Measurements from ENCODE around the gene KRT13.

The KRT13 gene

GRCh38 chr17:41527063-41528023, 21.9 kb upstream of the KRT13 start:
- Histone ChIP-seq H3K27ac (ENCODE audit: low read depth, low read length) (peak overlapping the region; percentile 84), H3K4me3 (ENCODE audit: low read depth, low read length) (peak overlapping the region; percentile 91), H3K27me3 (ENCODE audit: control insufficient read depth, insufficient read depth, low read length) (no peaks in the 10 kb centered on the region), H3K36me3 (ENCODE audit: control insufficient read depth, insufficient read depth, low read length) (peaks cover 33% of the 10 kb centered on the region), H3K4me1 (ENCODE audit: control insufficient read depth, insufficient read depth, low read length) (peaks cover 21% of the 10 kb centered on the region), H3K9ac (ENCODE audit: low read depth, low read length) (peak overlapping the region; percentile 86), H3K9me3 (ENCODE audit: control insufficient read depth, insufficient read depth, low read length) (no peaks in the 10 kb centered on the region)

- Histone ChIP-seq H3K4me1 (ENCODE audit: control insufficient read depth, insufficient read depth, low read length) (peaks cover 27% of the 10 kb centered on the region), H3K27me3 (ENCODE audit: control insufficient read depth, insufficient read depth, low read length) (no peaks in the 10 kb centered on the region), H3K9ac (ENCODE audit: low read depth, low read length) (no peak overlapping the region), H3K27ac (ENCODE audit: low read depth, low read length) (no peak overlapping the region), H3K36me3 (ENCODE audit: control insufficient read depth, insufficient read depth, low read length) (peaks cover 33% of the 10 kb centered on the region), H3K4me3 (ENCODE audit: low read depth, low read length) (no peak overlapping the region), H3K9me3 (ENCODE audit: control insufficient read depth, insufficient read depth, low read length) (no peaks in the 10 kb centered on the region)
Measured at GRCh38 chr17:41524261-41524660, 18.8 kb upstream of the KRT13 start.

- H3K36me3 ChIP-seq (ENCODE audit: control insufficient read depth, insufficient read depth, low read length) = peaks cover 33% of the 10 kb centered on the region
- H3K27ac ChIP-seq (ENCODE audit: low read depth, low read length) = no peak overlapping the region
- H3K27me3 ChIP-seq (ENCODE audit: control insufficient read depth, insufficient read depth, low read length) = no peaks in the 10 kb centered on the region
- H3K4me3 ChIP-seq (ENCODE audit: low read depth, low read length) = no peak overlapping the region
- H3K9ac ChIP-seq (ENCODE audit: low read depth, low read length) = no peak overlapping the region
- peaks cover 22% of the 10 kb centered on the region for H3K4me1 ChIP-seq (ENCODE audit: control insufficient read depth, insufficient read depth, low read length)
- no peaks in the 10 kb centered on the region for H3K9me3 ChIP-seq (ENCODE audit: control insufficient read depth, insufficient read depth, low read length)
Measured at GRCh38 chr17:41523787-41524186, 18.4 kb upstream of the KRT13 start.

GRCh38 chr17:41523225-41523593, 17.8 kb upstream of the KRT13 start:
- Histone ChIP-seq H3K9me3 (ENCODE audit: control insufficient read depth, insufficient read depth, low read length) (no peaks in the 10 kb centered on the region), H3K9ac (ENCODE audit: low read depth, low read length) (no peak overlapping the region), H3K4me1 (ENCODE audit: control insufficient read depth, insufficient read depth, low read length) (peaks cover 19% of the 10 kb centered on the region), H3K36me3 (ENCODE audit: control insufficient read depth, insufficient read depth, low read length) (peaks cover 33% of the 10 kb centered on the region), H3K4me3 (ENCODE audit: low read depth, low read length) (no peak overlapping the region), H3K27ac (ENCODE audit: low read depth, low read length) (no peak overlapping the region), H3K27me3 (ENCODE audit: control insufficient read depth, insufficient read depth, low read length) (no peaks in the 10 kb centered on the region)

GRCh38 chr17:41522301-41523224, 17.2 kb upstream of the KRT13 start:
- Histone ChIP-seq H3K9me3 (ENCODE audit: control insufficient read depth, insufficient read depth, low read length) (no peaks in the 10 kb centered on the region), H3K9ac (ENCODE audit: low read depth, low read length) (no peak overlapping the region), H3K4me1 (ENCODE audit: control insufficient read depth, insufficient read depth, low read length) (peaks cover 19% of the 10 kb centered on the region), H3K36me3 (ENCODE audit: control insufficient read depth, insufficient read depth, low read length) (peaks cover 33% of the 10 kb centered on the region), H3K27ac (ENCODE audit: low read depth, low read length) (peak overlapping the region; percentile 68), H3K4me3 (ENCODE audit: low read depth, low read length) (no peak overlapping the region), H3K27me3 (ENCODE audit: control insufficient read depth, insufficient read depth, low read length) (no peaks in the 10 kb centered on the region)

- Histone ChIP-seq H3K9ac (ENCODE audit: low read depth, low read length) (no peak overlapping the region), H3K27ac (ENCODE audit: low read depth, low read length) (peak overlapping the region; percentile 68), H3K9me3 (ENCODE audit: control insufficient read depth, insufficient read depth, low read length) (no peaks in the 10 kb centered on the region), H3K27me3 (ENCODE audit: control insufficient read depth, insufficient read depth, low read length) (no peaks in the 10 kb centered on the region), H3K36me3 (ENCODE audit: control insufficient read depth, insufficient read depth, low read length) (peaks cover 33% of the 10 kb centered on the region), H3K4me1 (ENCODE audit: control insufficient read depth, insufficient read depth, low read length) (peaks cover 16% of the 10 kb centered on the region), H3K4me3 (ENCODE audit: low read depth, low read length) (no peak overlapping the region)
Measured at GRCh38 chr17:41521574-41522261, 16.3 kb upstream of the KRT13 start.

GRCh38 chr17:41520821-41521521, 15.6 kb upstream of the KRT13 start:
- Histone ChIP-seq H3K4me3 (ENCODE audit: low read depth, low read length) (no peak overlapping the region), H3K36me3 (ENCODE audit: control insufficient read depth, insufficient read depth, low read length) (peaks cover 33% of the 10 kb centered on the region), H3K4me1 (ENCODE audit: control insufficient read depth, insufficient read depth, low read length) (peaks cover 15% of the 10 kb centered on the region), H3K9me3 (ENCODE audit: control insufficient read depth, insufficient read depth, low read length) (no peaks in the 10 kb centered on the region), H3K27ac (ENCODE audit: low read depth, low read length) (no peak overlapping the region), H3K9ac (ENCODE audit: low read depth, low read length) (no peak overlapping the region), H3K27me3 (ENCODE audit: control insufficient read depth, insufficient read depth, low read length) (no peaks in the 10 kb centered on the region)

GRCh38 chr17:41519501-41520224, 14.3 kb upstream of the KRT13 start:
- H3K4me1 ChIP-seq (ENCODE audit: control insufficient read depth, insufficient read depth, low read length) = peaks cover 15% of the 10 kb centered on the region
- no peak overlapping the region for H3K27ac ChIP-seq (ENCODE audit: low read depth, low read length)
- no peaks in the 10 kb centered on the region for H3K27me3 ChIP-seq (ENCODE audit: control insufficient read depth, insufficient read depth, low read length)
- H3K9me3 ChIP-seq (ENCODE audit: control insufficient read depth, insufficient read depth, low read length) = no peaks in the 10 kb centered on the region
- H3K36me3 ChIP-seq (ENCODE audit: control insufficient read depth, insufficient read depth, low read length) = peaks cover 23% of the 10 kb centered on the region
- no peak overlapping the region for H3K4me3 ChIP-seq (ENCODE audit: low read depth, low read length)
- no peak overlapping the region for H3K9ac ChIP-seq (ENCODE audit: low read depth, low read length)

GRCh38 chr17:41518789-41519449, 13.5 kb upstream of the KRT13 start, which contains the start of gene KRT15:
KRT15 (minus strand) TSS chr17:41518890; CDS start chr17:41518827, 63 bp downstream.
- Histone ChIP-seq H3K36me3 (ENCODE audit: control insufficient read depth, insufficient read depth, low read length) (peaks cover 15% of the 10 kb centered on the region), H3K9ac (ENCODE audit: low read depth, low read length) (no peak within 1 kb of the TSS), H3K27ac (ENCODE audit: low read depth, low read length) (no peak within 1 kb of the TSS), H3K9me3 (ENCODE audit: control insufficient read depth, insufficient read depth, low read length) (no peaks in the 10 kb centered on the region), H3K4me3 (ENCODE audit: low read depth, low read length) (no peak within 1 kb of the TSS), H3K4me1 (ENCODE audit: control insufficient read depth, insufficient read depth, low read length) (peaks cover 15% of the 10 kb centered on the region), H3K27me3 (ENCODE audit: control insufficient read depth, insufficient read depth, low read length) (no peaks in the 10 kb centered on the region)

All from HUES48 (cell line).